Measurements from ENCODE around the gene UBL7.

UBL7 gene

DNA sequence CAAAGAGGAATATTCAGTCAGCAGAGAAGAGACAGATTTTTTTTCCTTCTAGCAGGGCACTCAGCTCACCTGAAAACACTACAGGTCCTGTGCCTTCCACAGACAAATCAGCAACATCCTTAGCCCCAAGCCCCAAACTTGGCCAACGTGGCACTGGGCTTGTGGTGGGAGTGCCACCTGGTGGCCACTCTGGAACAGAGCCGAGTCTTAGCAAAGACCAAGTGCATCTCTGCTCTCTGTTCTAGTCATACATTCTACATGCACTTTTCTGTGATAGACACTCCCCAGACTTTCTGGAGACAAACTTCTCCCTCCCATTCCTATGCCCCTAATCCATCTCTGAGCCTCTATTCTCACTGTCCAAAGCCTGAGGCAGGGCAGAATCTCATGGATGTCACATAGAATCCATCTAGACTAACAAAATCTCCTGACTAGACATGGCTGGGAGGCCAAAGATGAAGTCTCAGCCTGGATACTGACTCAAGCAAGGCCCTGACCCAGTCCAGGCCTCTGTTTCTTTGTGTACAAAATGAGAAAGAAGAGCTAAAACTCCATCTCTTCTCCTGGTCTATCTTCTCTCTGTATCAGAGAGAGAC is 22.1 kb downstream of the UBL7 start:
- no peak overlapping the region for H3K4me3 ChIP-seq (ENCODE audit: low read length)
- H3K9me3 ChIP-seq (replicated peaks; ENCODE audit: insufficient read depth, low read length): no peaks in the 10 kb centered on the region
- H3K4me2 ChIP-seq (ENCODE audit: low read depth, low read length): no peak overlapping the region
- no peak for TF ChIP-seq EZH2 (optimal IDR thresholded peaks at IDR 0.05; ENCODE audit: low read depth, low read length)
- TF ChIP-seq, protein P1, sequence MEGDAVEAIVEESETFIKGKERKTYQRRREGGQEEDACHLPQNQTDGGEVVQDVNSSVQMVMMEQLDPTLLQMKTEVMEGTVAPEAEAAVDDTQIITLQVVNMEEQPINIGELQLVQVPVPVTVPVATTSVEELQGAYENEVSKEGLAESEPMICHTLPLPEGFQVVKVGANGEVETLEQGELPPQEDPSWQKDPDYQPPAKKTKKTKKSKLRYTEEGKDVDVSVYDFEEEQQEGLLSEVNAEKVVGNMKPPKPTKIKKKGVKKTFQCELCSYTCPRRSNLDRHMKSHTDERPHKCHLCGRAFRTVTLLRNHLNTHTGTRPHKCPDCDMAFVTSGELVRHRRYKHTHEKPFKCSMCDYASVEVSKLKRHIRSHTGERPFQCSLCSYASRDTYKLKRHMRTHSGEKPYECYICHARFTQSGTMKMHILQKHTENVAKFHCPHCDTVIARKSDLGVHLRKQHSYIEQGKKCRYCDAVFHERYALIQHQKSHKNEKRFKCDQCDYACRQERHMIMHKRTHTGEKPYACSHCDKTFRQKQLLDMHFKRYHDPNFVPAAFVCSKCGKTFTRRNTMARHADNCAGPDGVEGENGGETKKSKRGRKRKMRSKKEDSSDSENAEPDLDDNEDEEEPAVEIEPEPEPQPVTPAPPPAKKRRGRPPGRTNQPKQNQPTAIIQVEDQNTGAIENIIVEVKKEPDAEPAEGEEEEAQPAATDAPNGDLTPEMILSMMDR (IDR thresholded peaks at IDR 0.05; ENCODE audit: low read length): peak; percentile 98
- no peaks in the 10 kb centered on the region for H3K36me3 ChIP-seq (replicated peaks; ENCODE audit: insufficient read depth, low read length)
- H3K4me1 ChIP-seq (ENCODE audit: low read length): peaks cover 14% of the 10 kb centered on the region
- no peaks in the 10 kb centered on the region for H3K79me2 ChIP-seq (ENCODE audit: low read length)
- no peak overlapping the region for H3K9ac ChIP-seq (ENCODE audit: low read length)
- peak; percentile 82 for DNase-seq
- no peaks in the 10 kb centered on the region for H3K9me2 ChIP-seq (replicated peaks; ENCODE audit: insufficient read depth, low read length)
- H2AFZ ChIP-seq (ENCODE audit: low read length): no peak overlapping the region
- H3K27ac ChIP-seq (ENCODE audit: low read length): no peak overlapping the region
- peaks cover 2% of the 10 kb centered on the region; the same call in 1 of the 2 replicates for H3F3A ChIP-seq (ENCODE audit: insufficient read depth, low read length)
- no peaks in the 10 kb centered on the region for H4K20me1 ChIP-seq (ENCODE audit: insufficient read depth, low read length)
- no peaks in the 10 kb centered on the region for H3K27me3 ChIP-seq (replicated peaks; ENCODE audit: insufficient read depth, low read length)

DNA sequence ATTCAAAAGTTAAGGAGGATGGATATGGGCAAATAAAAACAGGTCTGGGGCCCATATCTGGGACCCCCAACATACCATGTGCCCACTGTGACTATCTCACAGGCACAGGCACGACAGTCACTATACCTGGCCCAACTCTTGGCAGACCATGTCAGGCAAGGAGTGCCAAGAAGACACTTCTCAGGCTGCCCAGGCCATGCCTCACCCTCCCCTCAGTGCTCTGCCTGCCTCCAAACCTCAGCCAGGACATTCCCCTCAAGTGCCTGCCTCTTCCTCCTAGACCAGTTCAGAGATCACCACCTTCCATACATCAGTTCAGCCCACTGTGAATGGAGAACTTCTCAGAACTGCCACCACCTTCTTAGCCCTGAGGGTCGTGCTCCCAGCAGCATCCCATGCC is 22.8 kb downstream of the UBL7 start:
- TF ChIP-seq, protein P1 (IDR thresholded peaks at IDR 0.05; ENCODE audit: low read length): no peak
- TF ChIP-seq EZH2 (optimal IDR thresholded peaks at IDR 0.05; ENCODE audit: low read depth, low read length) (no peak), EZH2phosphoT487 (IDR thresholded peaks at IDR 0.05; ENCODE audit: low read length) (no peak)
- H2AFZ ChIP-seq (ENCODE audit: low read length): no peak overlapping the region
- H3K4me3 ChIP-seq (ENCODE audit: low read length): no peak overlapping the region
- H3K4me1 ChIP-seq (ENCODE audit: low read length): peaks cover 14% of the 10 kb centered on the region
- no peaks in the 10 kb centered on the region for H3K9me3 ChIP-seq (replicated peaks; ENCODE audit: insufficient read depth, low read length)
- H3K27me3 ChIP-seq (replicated peaks; ENCODE audit: insufficient read depth, low read length): no peaks in the 10 kb centered on the region
- no peak overlapping the region for H3K4me2 ChIP-seq (ENCODE audit: low read depth, low read length)
- H3F3A ChIP-seq (ENCODE audit: insufficient read depth, low read length): peaks cover 2% of the 10 kb centered on the region; the same call in 1 of the 2 replicates
- H4K20me1 ChIP-seq (ENCODE audit: insufficient read depth, low read length): no peaks in the 10 kb centered on the region
- no peaks in the 10 kb centered on the region for H3K9me2 ChIP-seq (replicated peaks; ENCODE audit: insufficient read depth, low read length)
- no peaks in the 10 kb centered on the region for H3K36me3 ChIP-seq (replicated peaks; ENCODE audit: insufficient read depth, low read length)
- H3K79me2 ChIP-seq (ENCODE audit: low read length): peaks cover 3% of the 10 kb centered on the region; the same call in 1 of the 2 replicates
- no peak overlapping the region for H3K27ac ChIP-seq (ENCODE audit: low read length)
- H3K9ac ChIP-seq (ENCODE audit: low read length): no peak overlapping the region
- no peak for DNase-seq

DNA sequence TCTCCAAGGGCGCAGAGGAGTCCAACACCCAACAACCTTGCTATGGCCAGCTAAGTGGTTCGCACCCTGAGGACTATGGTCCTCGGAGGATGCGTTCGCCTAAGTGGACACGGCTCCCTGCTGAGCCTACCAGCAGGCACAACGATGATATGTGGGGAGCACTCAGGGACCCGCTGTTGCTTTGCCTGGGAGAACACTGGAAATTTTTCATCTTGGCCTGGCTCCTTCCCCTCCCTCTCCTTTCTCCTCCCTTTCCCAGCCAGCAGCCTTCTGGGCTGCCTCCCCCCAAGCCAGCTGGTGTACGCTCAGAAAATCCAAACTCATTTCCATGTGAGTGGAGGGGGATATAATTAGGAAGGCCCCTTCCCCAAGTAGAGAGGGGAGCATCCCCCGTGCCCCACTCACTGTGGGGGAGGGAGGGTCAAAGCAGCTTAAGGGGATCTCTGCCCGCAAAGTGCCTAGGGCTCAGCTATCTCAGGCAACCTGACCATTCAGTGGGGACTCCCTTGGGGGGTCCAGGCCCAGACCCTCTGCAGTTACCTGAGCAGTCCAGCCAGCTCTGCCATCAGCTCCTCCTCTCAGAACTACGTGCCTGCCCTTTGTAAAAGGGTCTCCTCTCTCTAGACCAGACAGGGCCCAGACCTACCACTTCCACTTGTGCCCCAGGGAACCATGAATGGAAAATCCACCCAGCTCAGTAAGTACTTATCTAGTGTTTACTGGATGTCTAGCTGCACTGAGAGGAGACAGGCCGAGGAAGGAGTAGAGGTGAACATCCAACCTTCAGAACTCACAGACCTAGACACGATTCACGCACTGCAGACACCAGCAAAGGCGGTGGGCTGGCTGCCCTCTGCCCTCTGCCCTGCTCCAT is 26.5 kb downstream of the UBL7 start:
- Histone ChIP-seq H3K36me3 (replicated peaks; ENCODE audit: insufficient read depth, low read length) (no peaks in the 10 kb centered on the region), H3K4me2 (ENCODE audit: low read depth, low read length) (peak overlapping the region; percentile 96), H3K4me3 (ENCODE audit: low read length) (peak overlapping the region; percentile 56), H2AFZ (ENCODE audit: low read length) (peak overlapping the region; percentile 83), H3K27ac (ENCODE audit: low read length) (peak overlapping the region; percentile 66), H3K9me2 (replicated peaks; ENCODE audit: insufficient read depth, low read length) (no peaks in the 10 kb centered on the region), H3K4me1 (ENCODE audit: low read length) (peaks cover 22% of the 10 kb centered on the region), H3K9ac (ENCODE audit: low read length) (peak overlapping the region; percentile 60; the same call in 1 of the 2 replicates), H3K9me3 (replicated peaks; ENCODE audit: insufficient read depth, low read length) (no peaks in the 10 kb centered on the region), H3F3A (ENCODE audit: insufficient read depth, low read length) (peaks cover 2% of the 10 kb centered on the region; the same call in 1 of the 2 replicates), H3K79me2 (ENCODE audit: low read length) (peaks cover 37% of the 10 kb centered on the region), H4K20me1 (ENCODE audit: insufficient read depth, low read length) (no peaks in the 10 kb centered on the region), H3K27me3 (replicated peaks; ENCODE audit: insufficient read depth, low read length) (no peaks in the 10 kb centered on the region)
- TF ChIP-seq, protein P1 (IDR thresholded peaks at IDR 0.05; ENCODE audit: low read length): no peak
- TF ChIP-seq EZH2 (optimal IDR thresholded peaks at IDR 0.05; ENCODE audit: low read depth, low read length) (no peak), EZH2phosphoT487 (IDR thresholded peaks at IDR 0.05; ENCODE audit: low read length) (no peak)
- DNase-seq: no peak

Data from MM.1S (cell line).